DMS53 treated with DMSO at 0.1 percent for 48 hours (cell line): ENCODE results near the gene ZSWIM5.
"Not testable (repeated sequence)": the region's sequence is repeated elsewhere in the genome, so short reads cannot be mapped to it uniquely, and the experiment has no call there.

Source experiments
- DNase-seq: peaks from one replicate; lab custom pipeline; 2025; ENCODE audit not compliant: unreplicated experiment; lab: John Stamatoyannopoulos, UW

Gene ZSWIM5

DNA sequence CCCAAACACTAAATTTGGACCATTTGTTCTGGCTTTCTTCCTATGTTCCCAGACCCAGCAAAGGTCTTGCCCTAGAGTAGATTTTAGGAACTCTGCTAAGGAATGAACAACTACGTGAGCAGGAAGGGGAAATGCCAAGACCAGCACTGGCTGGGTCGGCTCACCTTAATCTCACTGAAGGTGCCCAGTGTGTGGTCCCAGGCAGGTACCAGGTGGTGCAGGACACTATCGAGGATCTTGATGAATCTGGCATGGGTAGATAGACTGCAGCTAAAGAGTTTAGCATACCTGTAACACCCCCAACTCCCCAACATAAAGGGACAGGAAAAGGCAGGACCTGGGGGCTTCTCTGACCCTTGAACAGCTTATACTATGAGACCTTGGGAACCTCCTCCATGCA, 198.3 kb downstream of the ZSWIM5 start:
- DNase-seq, result no peak

DNA sequence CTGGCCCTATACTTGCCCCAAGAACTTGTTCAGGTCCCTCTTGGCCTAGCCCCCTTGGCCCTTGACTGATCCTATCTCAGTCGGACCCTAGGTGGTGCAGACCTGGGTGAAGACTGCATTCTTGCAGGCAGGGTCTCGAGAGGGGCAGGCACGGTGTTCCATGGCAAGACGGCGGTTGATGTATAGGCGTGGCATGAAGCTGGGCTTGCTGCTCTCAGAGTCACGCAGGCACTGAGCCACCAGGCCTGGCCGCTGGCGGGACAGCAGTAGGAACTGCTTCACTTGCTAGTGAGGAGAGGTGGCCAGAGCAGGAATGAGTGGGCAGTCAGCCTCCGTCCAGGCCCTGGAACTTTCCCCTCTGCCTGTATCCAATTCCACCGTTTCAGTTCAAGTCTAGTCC, 199.1 kb downstream of the ZSWIM5 start:
- DNase-seq, result no peak

DNA sequence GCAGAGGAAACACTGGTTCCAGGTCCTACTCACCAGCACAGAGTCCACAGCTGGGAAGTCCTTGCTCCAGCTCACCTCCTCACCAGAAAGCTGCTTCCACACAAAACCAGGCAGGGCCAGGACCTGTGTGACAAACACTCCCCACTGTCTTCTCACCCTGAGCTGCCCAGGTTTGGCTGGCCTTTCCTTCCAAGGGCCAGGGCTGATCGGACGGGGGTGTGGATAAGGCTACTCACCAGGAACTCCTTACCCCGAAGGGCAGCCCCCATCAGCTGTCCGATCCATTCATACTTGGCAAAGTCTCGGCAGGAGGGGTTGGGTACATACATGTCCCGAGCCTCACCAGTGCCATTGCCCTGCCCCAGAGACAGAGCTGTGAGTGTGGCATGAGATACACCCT, 200.6 kb downstream of the ZSWIM5 start:
- DNase-seq, result no peak

DNA sequence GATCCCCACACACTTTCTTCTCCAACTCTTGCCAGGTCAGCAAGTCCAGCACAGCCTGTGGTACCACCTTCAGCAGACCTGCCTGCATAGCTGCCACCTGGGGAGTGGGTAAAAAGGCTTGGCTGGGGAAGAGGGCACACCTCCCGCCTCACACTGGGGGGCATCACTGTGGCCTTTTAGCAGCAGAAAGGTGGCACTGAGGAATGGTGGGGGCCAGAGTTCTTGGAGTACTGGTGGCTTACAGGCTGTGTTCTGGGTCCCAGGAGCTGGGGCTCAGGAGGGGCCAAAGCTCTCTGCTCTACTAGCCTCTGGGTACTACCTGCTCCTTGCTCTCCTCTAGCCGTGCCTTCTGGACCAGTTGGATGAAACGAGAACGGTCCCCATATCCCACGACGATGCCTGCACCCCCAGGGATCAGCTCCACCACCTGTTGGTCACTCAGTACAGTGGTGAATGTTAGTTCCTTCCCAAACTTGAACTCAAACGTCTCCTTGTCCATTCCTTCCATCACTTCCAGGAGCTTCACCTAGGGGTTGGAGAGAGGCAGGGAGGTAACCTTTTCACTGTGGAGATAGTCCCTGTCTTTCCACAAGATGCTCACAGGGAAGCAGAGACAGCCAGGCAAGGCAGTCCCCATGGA, 202.0 kb downstream of the ZSWIM5 start:
- DNase-seq, result no peak

DNA sequence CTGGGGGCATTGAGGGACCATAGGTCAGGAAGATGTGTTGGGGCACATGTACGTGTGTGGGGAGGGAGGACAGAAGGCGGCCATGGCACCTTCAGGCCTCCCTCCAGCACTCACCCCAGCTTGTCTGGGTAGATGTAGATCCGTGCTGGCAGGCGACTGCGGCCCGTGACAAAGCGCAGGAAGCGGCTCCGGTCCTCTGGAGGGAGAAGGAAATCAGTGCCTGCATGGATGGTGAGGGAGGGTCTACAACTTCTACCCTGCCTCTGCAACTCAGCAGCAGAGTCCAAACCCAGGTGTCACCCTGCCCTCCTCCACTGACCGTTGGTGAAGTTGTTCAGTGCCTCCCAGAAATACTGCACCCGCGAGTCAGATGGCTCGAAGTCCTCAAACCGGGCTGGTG, 202.7 kb downstream of the ZSWIM5 start:
- DNase-seq, result no peak

DNA sequence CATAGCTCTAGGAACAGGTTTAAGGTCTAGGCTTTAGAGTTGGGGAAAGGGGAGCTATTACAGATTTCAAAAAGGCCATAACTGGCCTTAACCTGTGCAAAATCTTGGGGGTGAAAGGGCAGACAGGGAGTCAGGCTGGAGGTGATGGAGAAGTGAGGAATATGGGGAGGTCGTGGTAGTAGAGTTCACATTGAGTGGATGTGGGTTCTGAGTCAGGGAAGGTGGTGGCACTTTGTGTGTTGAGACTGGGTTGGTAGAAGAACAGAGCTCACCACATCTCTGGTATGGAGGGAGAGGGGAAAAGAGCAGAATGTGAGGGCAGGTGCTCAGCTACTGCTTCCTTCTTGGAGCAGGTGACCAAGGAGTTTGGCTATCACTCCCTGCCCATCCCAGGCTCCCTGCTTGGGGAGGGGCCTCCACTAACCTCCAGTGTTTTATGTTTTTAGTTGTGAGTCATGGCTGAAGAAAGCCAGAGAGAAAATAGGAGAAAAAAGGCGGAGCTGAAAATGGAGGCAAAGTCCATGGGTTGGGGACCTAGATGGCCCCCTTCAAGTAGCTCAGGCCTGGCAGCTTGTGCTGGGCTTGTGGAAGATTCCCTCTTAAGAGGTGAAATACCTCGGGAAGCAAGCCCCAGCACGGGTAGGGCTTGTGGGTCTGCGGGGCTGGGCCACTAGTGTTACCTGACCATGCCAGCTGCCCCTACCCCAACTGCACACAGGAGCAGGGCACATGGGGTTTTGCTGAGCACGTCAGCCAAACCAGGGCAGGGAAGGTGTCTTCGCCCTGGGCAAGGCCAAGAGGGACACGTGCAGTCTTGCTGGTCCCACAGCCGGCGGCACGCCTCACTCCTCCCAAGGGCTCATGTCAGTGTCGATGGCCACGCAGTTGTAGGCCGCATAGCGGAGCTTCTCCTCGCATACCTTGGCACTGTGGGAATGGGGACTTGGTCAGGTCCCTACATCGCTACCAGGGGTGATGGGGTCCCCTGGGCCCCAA, 203.5 kb downstream of the ZSWIM5 start:
- DNase-seq, result no peak

DNA sequence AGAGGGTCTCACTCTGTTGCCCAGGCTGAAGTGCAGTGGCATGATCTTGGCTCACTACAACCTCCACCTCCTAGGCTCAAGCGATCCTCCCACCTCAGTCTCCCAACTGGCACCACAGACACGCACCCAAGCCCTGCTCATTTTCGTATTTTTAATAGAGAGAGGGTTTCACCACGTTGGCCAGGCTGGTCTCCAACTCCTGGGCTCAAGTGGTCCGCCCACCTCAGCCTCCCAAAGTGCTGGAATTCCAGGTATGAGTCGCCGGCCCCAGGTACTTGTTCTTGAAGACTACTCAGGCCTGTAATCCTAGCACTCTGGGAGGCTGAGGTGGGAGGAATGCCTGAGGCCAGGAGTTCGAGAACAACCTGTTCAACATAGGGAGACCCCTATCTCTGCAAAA, 204.8 kb downstream of the ZSWIM5 start:
- not testable (repeated sequence) for DNase-seq

DNA sequence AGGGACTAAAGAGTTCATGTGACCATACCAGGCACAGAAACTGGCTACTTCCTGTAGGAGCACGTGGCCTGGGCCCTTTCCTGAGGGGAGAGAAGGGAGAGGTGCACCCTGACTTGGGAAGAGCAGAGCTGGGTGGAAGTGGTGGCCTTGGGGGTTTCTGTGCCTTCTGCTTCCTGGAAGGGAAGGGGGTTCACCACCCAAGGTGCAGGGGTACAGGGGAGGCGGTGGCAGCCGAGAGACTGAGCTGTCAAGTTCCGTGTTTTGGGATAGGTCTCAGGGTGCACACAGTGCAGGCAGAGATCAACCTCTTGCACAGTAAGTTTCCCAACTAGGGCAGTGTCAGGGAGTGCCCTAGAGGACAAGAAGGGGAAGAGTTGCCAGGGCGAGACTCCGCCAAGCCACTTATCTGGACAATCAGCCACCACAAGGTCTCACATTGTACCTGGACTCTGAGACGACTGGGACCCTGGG, 205.4 kb downstream of the ZSWIM5 start:
- no peak for DNase-seq

DNA sequence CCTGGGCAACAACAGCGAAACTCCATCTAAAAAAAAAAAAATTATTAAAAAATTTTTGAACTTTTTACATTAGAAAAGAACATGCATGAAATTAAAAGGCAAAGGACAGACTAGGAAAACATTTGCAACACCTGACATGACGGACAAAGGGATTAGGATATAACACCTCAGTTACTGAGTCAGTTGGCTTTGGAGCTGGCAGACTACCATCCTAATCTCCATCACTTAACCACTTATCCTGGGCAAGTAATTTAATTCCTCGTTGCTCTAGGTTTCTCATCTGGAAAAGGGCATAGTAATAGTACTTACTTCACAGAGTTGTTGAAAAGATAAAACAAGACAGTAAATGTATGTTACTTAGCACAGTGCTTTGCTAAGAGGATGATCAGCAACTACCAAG, 207.2 kb downstream of the ZSWIM5 start:
- no peak for DNase-seq

DNA sequence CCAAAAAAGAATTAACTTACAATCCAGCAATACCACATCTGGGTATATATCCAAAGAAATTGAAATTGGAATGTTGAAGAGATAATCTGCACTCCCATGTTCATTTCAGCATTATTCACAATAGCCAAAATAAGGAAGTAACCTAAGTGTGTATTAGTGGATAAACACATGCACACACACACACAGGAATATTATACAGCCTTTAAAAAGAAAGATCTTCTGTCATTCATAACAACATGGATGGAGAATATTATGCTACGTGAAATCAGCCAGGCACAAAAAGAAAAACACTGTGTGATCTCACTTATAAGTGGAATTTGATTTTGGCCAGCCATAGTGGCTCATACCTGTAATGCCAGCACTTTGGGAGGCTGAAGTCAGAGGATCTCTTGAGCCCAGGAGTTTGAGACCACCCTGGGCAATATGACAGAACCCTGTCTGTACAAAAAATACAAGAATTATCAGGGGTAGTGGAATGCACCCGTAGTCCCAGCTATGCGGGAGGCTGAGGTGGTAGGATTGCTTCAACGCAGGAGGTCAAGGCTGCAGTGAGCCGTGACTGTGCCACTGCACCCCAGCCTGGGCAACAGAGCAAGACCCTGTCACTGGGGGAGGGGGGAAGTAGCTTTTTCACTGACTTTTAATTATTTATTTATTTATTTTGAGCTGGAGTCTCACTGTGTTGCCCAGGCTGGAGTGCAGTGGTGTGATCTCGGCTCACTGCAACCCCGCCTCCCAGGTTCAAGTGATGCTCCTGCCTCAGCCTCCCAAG, 210.8 kb downstream of the ZSWIM5 start:
- DNase-seq, result no peak

DNA sequence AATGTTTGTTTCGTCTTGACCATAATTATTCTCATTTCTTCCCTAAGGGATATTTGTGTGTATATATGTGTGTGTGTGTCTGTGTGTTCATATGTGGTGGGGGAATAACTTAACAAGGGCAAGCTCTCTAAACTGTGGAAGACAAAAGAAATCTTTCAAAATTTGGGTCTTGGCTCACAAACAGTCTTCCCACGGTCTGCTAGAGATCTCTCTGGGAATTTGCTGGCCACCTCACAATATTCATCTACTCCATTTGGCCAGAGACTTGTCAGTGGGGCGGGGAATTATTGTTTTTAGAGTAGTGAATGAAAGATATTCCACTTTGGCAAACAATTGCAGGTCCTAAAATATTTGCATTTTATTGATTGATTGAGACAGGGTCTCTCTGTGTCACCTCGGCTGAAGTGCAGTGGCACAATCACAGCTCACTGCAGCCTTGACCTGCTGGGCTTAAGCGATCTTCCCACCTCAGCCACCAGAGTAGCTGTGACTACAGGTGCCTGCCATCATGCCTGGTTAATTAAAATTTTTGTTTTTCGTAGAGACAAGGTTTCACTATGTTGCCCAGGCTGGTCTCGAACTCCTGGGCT, 212.0 kb downstream of the ZSWIM5 start:
- no peak for DNase-seq

DNA sequence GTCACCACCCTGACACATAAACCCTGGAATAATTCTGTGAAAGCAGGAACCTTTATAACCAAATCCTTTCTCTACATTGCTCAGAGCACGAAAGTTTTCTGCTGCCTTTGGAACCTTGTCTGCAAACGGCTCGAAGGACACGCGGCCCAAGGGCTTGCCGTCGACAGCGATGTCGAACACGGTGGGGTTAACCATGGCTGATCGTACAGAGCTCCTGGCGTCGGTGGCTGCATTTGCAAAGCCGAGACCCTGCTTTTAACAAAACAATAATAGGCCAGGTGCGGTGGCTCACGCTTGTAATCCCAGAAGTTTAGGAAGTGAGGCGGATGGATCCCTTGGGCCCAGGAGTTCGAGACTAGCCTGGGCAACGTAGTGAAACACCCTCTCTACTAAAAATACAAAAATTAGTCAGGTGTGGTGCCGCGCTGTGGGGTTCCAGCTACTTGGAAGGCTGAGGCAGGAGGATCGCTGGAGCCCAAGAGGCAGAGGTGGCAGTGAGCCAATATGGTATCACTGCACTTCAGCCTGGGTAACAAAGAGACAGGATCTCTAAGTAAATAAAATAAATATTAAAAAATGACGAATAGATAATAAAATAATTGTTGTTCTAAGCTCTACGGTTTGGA, 217.8 kb downstream of the ZSWIM5 start:
- no peak for DNase-seq

DNA sequence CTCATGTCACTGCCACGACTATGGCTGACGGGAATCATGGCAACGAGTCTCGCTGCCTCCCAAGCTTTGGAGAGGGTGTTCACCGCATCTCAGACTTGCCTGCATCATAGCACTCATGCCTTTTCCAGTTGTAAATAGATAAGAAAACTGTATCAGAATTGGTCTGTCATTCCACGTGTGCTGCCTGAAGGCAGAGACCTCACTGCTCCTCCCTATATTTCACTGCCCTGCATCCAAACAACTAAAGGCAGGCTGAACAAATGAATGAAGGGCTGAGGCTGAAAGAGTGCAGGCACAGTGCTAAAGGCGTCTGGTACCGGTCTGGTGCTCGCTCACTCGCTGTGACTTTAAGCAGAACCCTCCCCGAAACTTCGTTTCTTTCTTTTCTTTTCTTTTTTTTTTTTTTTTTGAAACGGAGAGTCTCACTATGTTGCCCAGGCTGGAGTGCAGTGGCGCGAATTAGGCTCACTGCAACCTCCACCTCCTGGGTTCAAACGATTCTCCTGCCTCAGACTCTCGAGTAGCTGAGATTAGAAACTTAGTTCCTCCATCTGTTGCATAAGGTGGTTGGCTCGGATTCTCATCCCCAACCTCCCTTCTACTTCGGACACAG, 220.6 kb downstream of the ZSWIM5 start:
- no peak for DNase-seq

DNA sequence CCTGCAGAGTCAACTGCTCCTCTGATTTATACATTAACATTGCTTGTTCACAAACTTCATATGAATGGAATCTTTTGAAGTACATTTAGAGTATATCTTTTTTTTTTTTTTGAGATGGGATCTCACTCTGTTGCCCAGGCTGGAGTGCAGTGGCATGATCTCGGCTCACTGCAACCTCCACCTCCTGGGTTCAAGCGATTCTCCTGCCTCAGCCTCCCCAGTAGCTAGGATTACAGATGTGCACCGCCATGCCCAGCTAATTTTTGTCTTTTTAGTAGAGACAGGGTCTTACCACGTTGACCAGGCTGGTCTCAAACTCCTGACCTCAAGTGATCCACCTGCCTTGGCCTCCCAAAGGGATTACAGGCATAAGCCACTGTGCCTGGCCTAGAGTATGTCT, 229.0 kb downstream of the ZSWIM5 start:
- not testable (repeated sequence) for DNase-seq

DNA sequence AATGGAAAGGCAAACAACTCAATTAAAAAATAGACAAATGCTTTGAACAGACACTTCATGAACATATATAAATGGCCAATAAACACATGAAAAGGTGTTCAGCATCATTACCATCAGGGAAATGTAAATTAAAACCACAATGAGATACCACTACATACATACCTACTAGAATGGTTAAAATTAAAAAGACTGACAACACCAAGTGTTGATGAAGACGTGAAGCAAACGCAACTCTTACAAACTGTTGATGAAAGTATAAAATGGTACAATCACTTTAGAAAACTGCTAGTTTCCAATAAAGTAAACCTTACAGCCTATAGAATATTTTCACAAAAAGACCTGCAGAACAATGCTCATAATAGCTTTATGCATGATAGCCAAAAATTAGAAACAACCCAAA, 230.2 kb downstream of the ZSWIM5 start:
- DNase-seq, result no peak

DNA sequence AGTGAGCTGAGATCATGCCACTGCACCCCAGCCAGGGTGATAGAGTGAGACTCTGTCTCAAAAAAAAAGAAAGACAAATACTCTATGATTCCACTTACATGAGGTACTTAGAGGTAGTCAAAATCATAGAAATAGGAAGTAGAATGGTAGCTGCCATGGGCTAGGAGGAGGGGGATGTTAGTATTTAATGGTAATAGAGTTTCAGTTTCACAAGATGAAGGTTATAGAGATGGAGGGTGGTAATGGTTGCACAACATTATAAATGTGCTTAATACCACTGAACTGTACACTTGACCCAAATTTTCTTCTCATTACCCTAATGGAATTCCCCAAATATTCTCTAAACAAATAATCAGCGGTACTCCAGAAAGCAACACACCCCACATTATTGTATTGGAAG, 232.8 kb downstream of the ZSWIM5 start:
- DNase-seq, result no peak

DNA sequence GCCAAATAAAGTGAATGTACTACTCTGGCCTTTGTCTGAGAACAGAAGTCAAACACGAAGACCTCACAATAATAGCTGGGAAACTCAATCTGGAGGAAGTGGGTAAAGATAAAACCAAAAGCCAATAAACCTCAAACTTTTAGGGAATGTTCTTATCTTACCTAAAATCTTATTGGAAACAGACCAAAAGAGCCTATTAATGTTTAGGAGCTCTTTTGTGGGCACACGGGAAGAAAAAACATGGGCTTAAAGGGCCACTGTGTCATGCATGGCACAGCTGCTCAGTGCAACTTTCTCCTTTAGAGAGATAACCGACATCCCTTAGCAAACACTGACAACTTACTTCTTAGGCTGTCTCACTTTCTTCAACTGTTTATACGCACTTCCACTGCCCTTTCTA, 236.1 kb downstream of the ZSWIM5 start:
- no peak for DNase-seq
